ENCODE results near the gene GNAT1.

GNAT1 gene

GRCh38 chr3:50212971-50213370 is 21.6 kb downstream of the GNAT1 start:
- TF ChIP-seq CTCF (conservative IDR thresholded peaks at IDR 0.05; ENCODE audit: low read depth, low read length), result no peak
- H3K4me3 ChIP-seq (ENCODE audit: low read depth, low read length), result no peak overlapping the region
- no peak for DNase-seq (ENCODE audit: low read depth)

GRCh38 chr3:50213373-50213772 is 22.0 kb downstream of the GNAT1 start:
- no peak overlapping the region for H3K4me3 ChIP-seq (ENCODE audit: low read depth, low read length)
- no peak for DNase-seq (ENCODE audit: low read depth)
- TF ChIP-seq CTCF (conservative IDR thresholded peaks at IDR 0.05; ENCODE audit: low read depth, low read length), result no peak

GRCh38 chr3:50214824-50215223 is 23.4 kb downstream of the GNAT1 start:
- DNase-seq (ENCODE audit: low read depth), result no peak
- H3K4me3 ChIP-seq (ENCODE audit: low read depth, low read length), result no peak overlapping the region
- TF ChIP-seq CTCF (conservative IDR thresholded peaks at IDR 0.05; ENCODE audit: low read depth, low read length), result no peak

GRCh38 chr3:50215529-50215928 is 24.1 kb downstream of the GNAT1 start:
- no peak overlapping the region for H3K4me3 ChIP-seq (ENCODE audit: low read depth, low read length)
- no peak for DNase-seq (ENCODE audit: low read depth)
- no peak for TF ChIP-seq CTCF (conservative IDR thresholded peaks at IDR 0.05; ENCODE audit: low read depth, low read length)

GRCh38 chr3:50217681-50218080 is 26.3 kb downstream of the GNAT1 start:
- TF ChIP-seq CTCF (conservative IDR thresholded peaks at IDR 0.05; ENCODE audit: low read depth, low read length), result no peak
- no peak for DNase-seq (ENCODE audit: low read depth)
- no peak overlapping the region for H3K4me3 ChIP-seq (ENCODE audit: low read depth, low read length)

- TF ChIP-seq CTCF (conservative IDR thresholded peaks at IDR 0.05; ENCODE audit: low read depth, low read length), result no peak
- no peak overlapping the region for H3K4me3 ChIP-seq (ENCODE audit: low read depth, low read length)
These were observed 27.0 kb downstream of the GNAT1 start for GRCh38 chr3:50218448-50218847.

GRCh38 chr3:50219285-50219684 is 27.9 kb downstream of the GNAT1 start:
- TF ChIP-seq CTCF (conservative IDR thresholded peaks at IDR 0.05; ENCODE audit: low read depth, low read length), result no peak
- DNase-seq (ENCODE audit: low read depth), result no peak
- no peak overlapping the region for H3K4me3 ChIP-seq (ENCODE audit: low read depth, low read length)

More at GRCh38 chr3:50218448-50218847, 27.0 kb downstream of the GNAT1 start:
- DNase-seq (ENCODE audit: low read depth), result no peak

Data from choroid plexus epithelial cell (primary cell).